GM12874 (cell line): ENCODE measurements around the gene NCBP1.

Experiments used
- CTCF ChIP-seq: IDR thresholded peaks from 2 replicates; pipeline ENCODE4 v1.5.1; 2011; ENCODE audit warnings: low read depth, mild to moderate bottlenecking, control low read depth, low read length, moderate library complexity; ENCODE audit not compliant: insufficient read depth

NCBP1 gene

GRCh38 chr9:97666907-97667686, 33.5 kb downstream of the NCBP1 start:
- TF ChIP-seq CTCF = no peak

DNA sequence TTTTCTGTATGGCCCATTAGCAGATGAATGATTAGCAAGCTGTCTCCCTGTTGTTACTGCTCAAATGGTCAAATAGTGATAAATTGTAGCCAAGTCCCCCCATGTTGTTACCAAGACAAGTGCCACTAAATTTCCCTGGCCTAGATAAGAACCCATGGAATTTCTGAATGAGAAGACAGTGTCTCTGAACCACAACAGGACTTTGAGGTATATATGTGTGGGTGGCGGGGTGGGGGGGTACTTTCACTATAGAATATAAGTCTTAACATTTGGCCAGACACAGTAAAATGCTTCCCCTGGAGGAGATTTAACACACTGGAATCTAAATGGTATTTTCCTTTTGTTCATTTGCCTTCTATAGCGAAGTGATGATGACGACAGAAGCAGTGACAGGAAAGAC, 34.9 kb downstream of the NCBP1 start:
- no peak for TF ChIP-seq CTCF

- TF ChIP-seq CTCF = no peak
These were observed 37.0 kb downstream of the NCBP1 start for GRCh38 chr9:97670586-97670985.

DNA sequence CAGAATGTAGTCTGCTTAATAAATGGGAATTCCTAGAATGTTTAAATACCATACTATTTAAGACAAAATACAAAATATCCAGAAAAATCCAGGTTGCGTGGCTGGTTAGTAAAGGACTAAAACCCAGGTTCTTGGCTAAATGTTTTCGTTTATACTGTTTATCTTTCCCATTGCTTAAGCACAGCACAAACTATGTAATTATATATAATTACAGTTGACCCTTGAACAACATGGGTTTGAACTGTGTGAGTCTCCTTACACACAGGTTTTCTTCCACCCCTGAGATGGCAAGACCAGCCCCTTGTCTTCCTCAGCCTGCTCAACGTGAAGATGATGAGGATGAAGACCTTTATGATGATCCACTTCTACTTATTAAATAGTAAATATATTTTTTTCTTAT, 38.8 kb downstream of the NCBP1 start:
- no peak for TF ChIP-seq CTCF

DNA sequence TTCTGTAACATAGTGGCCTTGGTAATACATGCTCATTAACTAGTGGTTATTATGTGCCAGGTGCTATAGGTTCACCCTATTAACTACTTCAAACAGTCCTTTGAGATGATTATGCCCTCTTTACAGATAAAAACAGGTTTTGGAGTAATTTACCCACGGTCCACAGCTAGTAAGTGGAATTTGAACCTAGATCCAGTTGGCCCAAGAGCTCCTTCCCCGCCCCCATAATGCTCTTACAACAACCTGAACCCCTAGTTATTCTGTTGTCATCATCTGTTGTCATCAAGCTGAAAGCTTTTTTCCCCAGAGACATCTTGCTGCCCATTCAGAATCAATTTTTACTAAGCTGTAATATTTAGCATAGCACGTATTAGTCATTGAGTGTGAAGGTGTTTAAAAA, 40.3 kb downstream of the NCBP1 start:
- TF ChIP-seq CTCF = no peak

GRCh38 chr9:97675655-97676054, 42.0 kb downstream of the NCBP1 start:
- no peak for TF ChIP-seq CTCF

GRCh38 chr9:97682242-97682641, 48.6 kb downstream of the NCBP1 start:
- no peak for TF ChIP-seq CTCF
